Measurements from ENCODE around the gene FUT2. TPM values are rescaled to one million over a fixed set of nuclear protein-coding genes. Genes with fewer than 3 reads are reported as not detected.

FUT2 gene
- total RNA-seq, 1 experiment from 2014 or later, result not detected

DNA sequence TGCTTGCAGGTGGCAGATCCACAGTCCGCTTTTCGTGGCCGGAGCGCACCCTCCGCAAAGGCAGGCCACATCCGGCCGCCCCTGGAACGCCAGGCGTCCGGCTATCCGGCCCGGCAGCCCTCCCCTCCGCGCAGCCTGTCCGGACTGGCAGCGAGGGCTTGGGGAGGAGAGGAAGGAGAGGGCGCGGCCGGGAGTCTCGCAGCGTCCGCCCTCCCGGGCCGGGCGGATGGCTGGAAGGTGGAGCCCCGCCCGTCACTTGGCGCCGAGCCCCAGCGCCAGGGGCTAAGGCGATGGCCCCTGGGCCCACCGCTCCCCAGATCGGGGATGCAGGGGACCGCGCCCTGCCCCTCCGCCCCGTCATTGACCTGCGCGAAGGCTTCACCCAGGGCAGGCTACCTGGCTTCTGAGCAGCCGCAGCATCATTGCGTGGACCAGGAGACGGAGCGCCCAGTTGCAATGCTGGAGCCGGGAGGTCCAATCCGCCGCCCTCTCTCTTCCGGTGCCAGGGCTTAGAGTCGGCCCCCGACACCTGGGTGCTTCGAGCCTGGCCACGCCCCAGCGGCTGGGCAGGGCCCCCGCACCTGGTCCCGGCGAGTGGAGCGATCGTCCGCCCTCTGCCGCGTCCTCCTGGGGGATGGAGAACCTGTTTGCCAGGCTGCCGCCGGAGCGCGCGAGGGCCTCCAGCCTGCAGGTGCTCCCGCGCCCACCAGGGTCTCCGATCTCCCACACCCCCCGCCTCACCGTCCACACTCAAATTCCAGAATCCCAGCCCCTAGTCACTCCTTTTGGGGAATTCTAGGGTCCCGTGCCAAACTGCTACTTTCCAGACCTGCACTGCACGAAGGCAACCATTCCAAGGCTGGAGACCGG is 57.0 kb downstream of the FUT2 start, which contains the start of gene FUT1:
Gene FUT1, minus strand, starts transcription at position 146 of the 870 bp plus-strand sequence. CDS start 1,360 bp downstream, outside the sequence.
- DNase-seq, result no peak
- Histone ChIP-seq H3K4me1 (ENCODE audit: low read length) (no peaks in the 10 kb centered on the region), H3K9me2 (replicated peaks; ENCODE audit: insufficient read depth, low read length) (no peaks in the 10 kb centered on the region), H3K27ac (ENCODE audit: low read length) (no peak within 1 kb of the TSS), H3K4me2 (ENCODE audit: low read depth, low read length, poor library complexity, severe bottlenecking) (no peak within 1 kb of the TSS), H3K79me2 (ENCODE audit: low read length) (no peaks in the 10 kb centered on the region), H3K9ac (ENCODE audit: low read length) (no peak within 1 kb of the TSS), H3K9me3 (ENCODE audit: low read length) (no peaks in the 10 kb centered on the region), H4K20me1 (ENCODE audit: insufficient read depth, low read depth, low read length) (no peaks in the 10 kb centered on the region), H2AFZ (ENCODE audit: low read length) (no peak within 1 kb of the TSS), H3K27me3 (ENCODE audit: low read length) (no peaks in the 10 kb centered on the region), H3K4me3 (ENCODE audit: low read length) (no peak within 1 kb of the TSS), H3K36me3 (ENCODE audit: insufficient read depth, low read length) (no peaks in the 10 kb centered on the region)

DNA sequence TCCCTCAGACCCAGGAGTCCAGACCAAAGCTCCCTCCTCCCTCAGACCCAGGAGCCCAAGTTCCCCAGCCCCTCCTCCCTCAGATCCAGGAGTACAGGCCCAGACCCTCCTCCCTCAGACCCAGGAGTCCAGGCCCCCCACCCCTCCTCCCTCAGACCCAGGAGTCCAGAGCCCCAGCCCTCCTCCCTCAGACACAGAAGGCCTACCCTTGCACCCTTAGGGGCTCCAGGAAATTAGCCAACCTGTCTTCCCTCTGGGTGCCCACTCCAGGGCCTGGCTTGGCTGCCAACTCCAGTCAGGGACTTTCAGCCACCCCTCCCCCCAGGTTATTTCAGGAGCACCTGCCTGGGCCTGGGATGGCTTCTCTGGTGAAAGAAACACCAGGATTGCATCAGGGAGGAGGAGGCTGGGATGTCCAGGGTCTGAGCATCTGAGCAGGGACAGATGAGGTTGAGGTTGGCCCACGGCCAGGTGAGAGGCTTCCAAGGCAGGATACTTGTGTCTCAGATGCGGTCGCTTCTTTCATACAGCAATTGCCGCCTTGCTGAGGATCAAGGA is 59.4 kb downstream of the FUT2 start, which contains the start of gene FGF21:
Gene FGF21, plus strand, starts transcription at position 441 of the 558 bp plus-strand sequence. CDS start 713 bp downstream, outside the sequence.
- H3K27ac ChIP-seq (ENCODE audit: low read length), result no peak within 1 kb of the TSS
- no peak within 1 kb of the TSS for H2AFZ ChIP-seq (ENCODE audit: low read length)
- H3K79me2 ChIP-seq (ENCODE audit: low read length), result no peaks in the 10 kb centered on the region
- H4K20me1 ChIP-seq (ENCODE audit: insufficient read depth, low read depth, low read length), result no peaks in the 10 kb centered on the region
- H3K4me2 ChIP-seq (ENCODE audit: low read depth, low read length, poor library complexity, severe bottlenecking), result no peak within 1 kb of the TSS
- no peaks in the 10 kb centered on the region for H3K27me3 ChIP-seq (ENCODE audit: low read length)
- H3K9ac ChIP-seq (ENCODE audit: low read length), result no peak within 1 kb of the TSS; the same call in 1 of the 2 replicates
- H3K36me3 ChIP-seq (ENCODE audit: insufficient read depth, low read length), result no peaks in the 10 kb centered on the region
- no peaks in the 10 kb centered on the region for H3K9me3 ChIP-seq (ENCODE audit: low read length)
- H3K9me2 ChIP-seq (replicated peaks; ENCODE audit: insufficient read depth, low read length), result no peaks in the 10 kb centered on the region
- H3K4me3 ChIP-seq (ENCODE audit: low read length), result no peak within 1 kb of the TSS
- no peaks in the 10 kb centered on the region for H3K4me1 ChIP-seq (ENCODE audit: low read length)
- DNase-seq, result no peak

Other genes with a start within 250 kb of the FUT2 start
- gene GRWD1, start 250.0 kb upstream of the FUT2 start, total RNA-seq (2014; rRNA removed; shearing (Covaris generic); ENCODE audit: low replicate concordance), result 15.9 and 22.2 TPM in 2 replicates
- 0.69 and 1.1 TPM in 2 replicates for gene KCNJ14, start 240.4 kb upstream of the FUT2 start, total RNA-seq (2014; rRNA removed; shearing (Covaris generic); ENCODE audit: low replicate concordance)
- gene CYTH2, start 226.6 kb upstream of the FUT2 start, total RNA-seq (2014; rRNA removed; shearing (Covaris generic); ENCODE audit: low replicate concordance), result 32.5 and 60.4 TPM in 2 replicates
- gene LMTK3, start 184.1 kb upstream of the FUT2 start, total RNA-seq (2014; rRNA removed; shearing (Covaris generic); ENCODE audit: low replicate concordance), result 0.54 TPM in 1 of 2 replicates, not detected in the other
- not detected in 2 replicates for gene SULT2B1, start 143.8 kb upstream of the FUT2 start, total RNA-seq (2014; rRNA removed; shearing (Covaris generic); ENCODE audit: low replicate concordance)
- gene SPACA4, start 89.2 kb upstream of the FUT2 start, total RNA-seq (2014; rRNA removed; shearing (Covaris generic); ENCODE audit: low replicate concordance), result not detected in 2 replicates
- 1.0 and 1.2 TPM in 2 replicates for gene FAM83E, start 80.9 kb upstream of the FUT2 start, total RNA-seq (2014; rRNA removed; shearing (Covaris generic); ENCODE audit: low replicate concordance)
- 3,031 and 4,148 TPM in 2 replicates for gene RPL18, start 76.8 kb upstream of the FUT2 start, total RNA-seq (2014; rRNA removed; shearing (Covaris generic); ENCODE audit: low replicate concordance)
- 23.0 and 30.6 TPM in 2 replicates for gene SPHK2, start 76.5 kb upstream of the FUT2 start, total RNA-seq (2014; rRNA removed; shearing (Covaris generic); ENCODE audit: low replicate concordance)
- 8.5 and 16.4 TPM in 2 replicates for gene DBP, start 58.6 kb upstream of the FUT2 start, total RNA-seq (2014; rRNA removed; shearing (Covaris generic); ENCODE audit: low replicate concordance)
- not detected in 2 replicates for gene CA11, start 49.8 kb upstream of the FUT2 start, total RNA-seq (2014; rRNA removed; shearing (Covaris generic); ENCODE audit: low replicate concordance)
- 0.83 TPM in 1 of 2 replicates, not detected in the other for gene NTN5, start 23.0 kb upstream of the FUT2 start, total RNA-seq (2014; rRNA removed; shearing (Covaris generic); ENCODE audit: low replicate concordance)
- gene MAMSTR, start 23.8 kb downstream of the FUT2 start, total RNA-seq (2014; rRNA removed; shearing (Covaris generic); ENCODE audit: low replicate concordance), result 0.58 and 0.78 TPM in 2 replicates
- gene RASIP1, start 44.6 kb downstream of the FUT2 start, total RNA-seq (2014; rRNA removed; shearing (Covaris generic); ENCODE audit: low replicate concordance), result not detected in 2 replicates
- not detected in 2 replicates for gene IZUMO1, start 50.9 kb downstream of the FUT2 start, total RNA-seq (2014; rRNA removed; shearing (Covaris generic); ENCODE audit: low replicate concordance)
- gene FUT1, start 56.7 kb downstream of the FUT2 start, total RNA-seq (2014; rRNA removed; shearing (Covaris generic); ENCODE audit: low replicate concordance), result not detected in 2 replicates
- gene FGF21, start 59.6 kb downstream of the FUT2 start, total RNA-seq (2014; rRNA removed; shearing (Covaris generic); ENCODE audit: low replicate concordance), result not detected in 2 replicates
- gene BCAT2, start 115.1 kb downstream of the FUT2 start, total RNA-seq (2014; rRNA removed; shearing (Covaris generic); ENCODE audit: low replicate concordance), result 45.9 and 74.6 TPM in 2 replicates
- gene HSD17B14, start 140.5 kb downstream of the FUT2 start, total RNA-seq (2014; rRNA removed; shearing (Covaris generic); ENCODE audit: low replicate concordance), result 1.0 and 1.9 TPM in 2 replicates
- not detected in 2 replicates for gene PLEKHA4, start 172.6 kb downstream of the FUT2 start, total RNA-seq (2014; rRNA removed; shearing (Covaris generic); ENCODE audit: low replicate concordance)
- gene PPP1R15A, start 176.4 kb downstream of the FUT2 start, total RNA-seq (2014; rRNA removed; shearing (Covaris generic); ENCODE audit: low replicate concordance), result 22.6 and 31.3 TPM in 2 replicates
- not detected in 2 replicates for gene TULP2, start 202.8 kb downstream of the FUT2 start, total RNA-seq (2014; rRNA removed; shearing (Covaris generic); ENCODE audit: low replicate concordance)
- 57.5 and 98.2 TPM in 2 replicates for gene NUCB1, start 204.3 kb downstream of the FUT2 start, total RNA-seq (2014; rRNA removed; shearing (Covaris generic); ENCODE audit: low replicate concordance)
- gene DHDH, start 237.7 kb downstream of the FUT2 start, total RNA-seq (2014; rRNA removed; shearing (Covaris generic); ENCODE audit: low replicate concordance), result 1.4 and 3.3 TPM in 2 replicates

Measured in Karpas-422 (cell line).